Measurements from ENCODE around the gene DDR2. TPM values are rescaled to one million over a fixed set of nuclear protein-coding genes. Genes with fewer than 3 reads are reported as not detected.
"Not testable (repeated sequence)": the region's sequence is repeated elsewhere in the genome, so short reads cannot be mapped to it uniquely, and the experiment has no call there.

The DDR2 gene
- total RNA-seq, 1 donor from 2014 or later = 4.7 TPM

GRCh38 chr1:162782671-162783070, 150.4 kb downstream of the DDR2 start:
- H3K27me3 ChIP-seq (ENCODE audit: control insufficient read depth, insufficient read depth, low read length) = no peaks in the 10 kb centered on the region
- no peak for TF ChIP-seq CTCF (IDR thresholded peaks at IDR 0.05; ENCODE audit: insufficient read depth, low read length, severe bottlenecking)
- no peak overlapping the region for H3K4me3 ChIP-seq (ENCODE audit: low read depth, low read length)
- H3K36me3 ChIP-seq (ENCODE audit: control insufficient read depth, insufficient read depth, low read length) = no peaks in the 10 kb centered on the region
- DNase-seq (ENCODE audit: low read depth) (no peak), FAIRE-seq (no peak)

- H3K36me3 ChIP-seq (ENCODE audit: control insufficient read depth, insufficient read depth, low read length); H3K27me3 ChIP-seq (ENCODE audit: control insufficient read depth, insufficient read depth, low read length); H3K4me3 ChIP-seq (ENCODE audit: low read depth, low read length); FAIRE-seq; DNase-seq (ENCODE audit: low read depth): not testable (repeated sequence)
These were observed 152.7 kb downstream of the DDR2 start for GRCh38 chr1:162784926-162785325.

- not testable (repeated sequence) for H3K36me3 ChIP-seq (ENCODE audit: control insufficient read depth, insufficient read depth, low read length); FAIRE-seq; DNase-seq (ENCODE audit: low read depth); H3K27me3 ChIP-seq (ENCODE audit: control insufficient read depth, insufficient read depth, low read length); H3K4me3 ChIP-seq (ENCODE audit: low read depth, low read length)
These were observed 156.5 kb downstream of the DDR2 start for GRCh38 chr1:162788783-162789182.

GRCh38 chr1:162790303-162790984, 158.2 kb downstream of the DDR2 start, which contains the start of gene HSD17B7:
Gene HSD17B7, plus strand, starts transcription at chr1:162790702. Its CDS starts 99 bp downstream, at chr1:162790801.
- FAIRE-seq = peak; percentile 88
- H3K27me3 ChIP-seq (ENCODE audit: control insufficient read depth, insufficient read depth, low read length); H3K36me3 ChIP-seq (ENCODE audit: control insufficient read depth, insufficient read depth, low read length): not testable (repeated sequence)
- DNase-seq (ENCODE audit: low read depth) = peak; percentile 52
- peak within 1 kb of the TSS; percentile 49 for H3K4me3 ChIP-seq (ENCODE audit: low read depth, low read length)

- not testable (repeated sequence) for H3K27me3 ChIP-seq (ENCODE audit: control insufficient read depth, insufficient read depth, low read length); H3K36me3 ChIP-seq (ENCODE audit: control insufficient read depth, insufficient read depth, low read length); FAIRE-seq
- H3K4me3 ChIP-seq (ENCODE audit: low read depth, low read length) = peak overlapping the region; percentile 49
- DNase-seq (ENCODE audit: low read depth) = peak; percentile 67
These were observed 158.7 kb downstream of the DDR2 start for GRCh38 chr1:162790985-162791357.

GRCh38 chr1:162794284-162794683, 162.0 kb downstream of the DDR2 start:
- FAIRE-seq; H3K36me3 ChIP-seq (ENCODE audit: control insufficient read depth, insufficient read depth, low read length); DNase-seq (ENCODE audit: low read depth); H3K4me3 ChIP-seq (ENCODE audit: low read depth, low read length); H3K27me3 ChIP-seq (ENCODE audit: control insufficient read depth, insufficient read depth, low read length): not testable (repeated sequence)

GRCh38 chr1:162796617-162797279, 164.5 kb downstream of the DDR2 start:
- not testable (repeated sequence) for H3K4me3 ChIP-seq (ENCODE audit: low read depth, low read length); H3K27me3 ChIP-seq (ENCODE audit: control insufficient read depth, insufficient read depth, low read length); H3K36me3 ChIP-seq (ENCODE audit: control insufficient read depth, insufficient read depth, low read length); DNase-seq (ENCODE audit: low read depth); FAIRE-seq

GRCh38 chr1:162799995-162800830, 167.9 kb downstream of the DDR2 start:
- H3K36me3 ChIP-seq (ENCODE audit: control insufficient read depth, insufficient read depth, low read length) = not testable (repeated sequence)
- DNase-seq (ENCODE audit: low read depth) = peak; percentile 67

GRCh38 chr1:162807503-162807902, 175.2 kb downstream of the DDR2 start:
- not testable (repeated sequence) for H3K27me3 ChIP-seq (ENCODE audit: control insufficient read depth, insufficient read depth, low read length); H3K4me3 ChIP-seq (ENCODE audit: low read depth, low read length); H3K36me3 ChIP-seq (ENCODE audit: control insufficient read depth, insufficient read depth, low read length); FAIRE-seq; DNase-seq (ENCODE audit: low read depth)

More at GRCh38 chr1:162799995-162800830, 167.9 kb downstream of the DDR2 start:
- peak; percentile 48 for TF ChIP-seq CTCF (IDR thresholded peaks at IDR 0.05; ENCODE audit: insufficient read depth, low read length, severe bottlenecking)
- H3K4me3 ChIP-seq (ENCODE audit: low read depth, low read length); H3K27me3 ChIP-seq (ENCODE audit: control insufficient read depth, insufficient read depth, low read length); FAIRE-seq: not testable (repeated sequence)

- not testable (repeated sequence) for H3K27me3 ChIP-seq (ENCODE audit: control insufficient read depth, insufficient read depth, low read length); DNase-seq (ENCODE audit: low read depth); H3K4me3 ChIP-seq (ENCODE audit: low read depth, low read length); H3K36me3 ChIP-seq (ENCODE audit: control insufficient read depth, insufficient read depth, low read length); FAIRE-seq
These were observed 180.1 kb downstream of the DDR2 start for GRCh38 chr1:162812357-162812756.

GRCh38 chr1:162818136-162818535, 185.9 kb downstream of the DDR2 start:
- H3K36me3 ChIP-seq (ENCODE audit: control insufficient read depth, insufficient read depth, low read length); H3K27me3 ChIP-seq (ENCODE audit: control insufficient read depth, insufficient read depth, low read length); DNase-seq (ENCODE audit: low read depth); FAIRE-seq; H3K4me3 ChIP-seq (ENCODE audit: low read depth, low read length): not testable (repeated sequence)

GRCh38 chr1:162818666-162819065, 186.4 kb downstream of the DDR2 start:
- H3K27me3 ChIP-seq (ENCODE audit: control insufficient read depth, insufficient read depth, low read length); DNase-seq (ENCODE audit: low read depth); H3K36me3 ChIP-seq (ENCODE audit: control insufficient read depth, insufficient read depth, low read length); H3K4me3 ChIP-seq (ENCODE audit: low read depth, low read length): not testable (repeated sequence)
- peak; percentile 28 for FAIRE-seq
